ENCODE data around the gene STX18. TPM values are rescaled to one million over a fixed set of nuclear protein-coding genes. Genes with fewer than 3 reads are reported as not detected.
A peak's percentile ranks its signal among the peaks of the same experiment; 100 is the strongest.
"Not testable (repeated sequence)": the region's sequence is repeated elsewhere in the genome, so short reads cannot be mapped to it uniquely, and the experiment has no call there.

Gene STX18
- total RNA-seq, 1 experiment from 2014 or later, result 23.4 TPM

- DNase-seq (ENCODE audit: low read depth), result peak; percentile 63
Measured at GRCh38 chr4:4555916-4556315, 14.1 kb upstream of the STX18 start.

- DNase-seq (ENCODE audit: low read depth), result peak; percentile 38
Measured at GRCh38 chr4:4554234-4554633, 12.4 kb upstream of the STX18 start.

- not testable (repeated sequence) for DNase-seq (ENCODE audit: low read depth)
Measured at GRCh38 chr4:4552042-4552441, 10.2 kb upstream of the STX18 start.

- DNase-seq (ENCODE audit: low read depth), result not testable (repeated sequence)
Measured at GRCh38 chr4:4550161-4550560, 8.3 kb upstream of the STX18 start.

GRCh38 chr4:4549534-4549933 lies 7.7 kb upstream of the STX18 start:
- peak; percentile 37 for DNase-seq (ENCODE audit: low read depth)

GRCh38 chr4:4542774-4543485 lies 1.1 kb upstream of the STX18 start:
- no peak for DNase-seq (ENCODE audit: low read depth)

- peak; percentile 32 for DNase-seq (ENCODE audit: low read depth)
Measured at GRCh38 chr4:4541040-4541631, 712 bp downstream of the STX18 start.

- DNase-seq (ENCODE audit: low read depth), result no peak
Measured at GRCh38 chr4:4539481-4539880, 2.4 kb downstream of the STX18 start.

GRCh38 chr4:4535590-4535989 lies 6.3 kb downstream of the STX18 start:
- no peak for DNase-seq (ENCODE audit: low read depth)

GRCh38 chr4:4534515-4535145 lies 7.2 kb downstream of the STX18 start:
- no peak for DNase-seq (ENCODE audit: low read depth)

- DNase-seq (ENCODE audit: low read depth), result no peak
Measured at GRCh38 chr4:4533461-4534169, 8.2 kb downstream of the STX18 start.

- no peak for DNase-seq (ENCODE audit: low read depth)
Measured at GRCh38 chr4:4532371-4533154, 9.3 kb downstream of the STX18 start.

- no peak for DNase-seq (ENCODE audit: low read depth)
Measured at GRCh38 chr4:4529392-4529791, 12.5 kb downstream of the STX18 start.

GRCh38 chr4:4526401-4526800 lies 15.4 kb downstream of the STX18 start:
- DNase-seq (ENCODE audit: low read depth), result no peak

GRCh38 chr4:4524364-4524763 lies 17.5 kb downstream of the STX18 start:
- DNase-seq (ENCODE audit: low read depth), result peak; percentile 21

- no peak for DNase-seq (ENCODE audit: low read depth)
Measured at GRCh38 chr4:4521731-4522130, 20.1 kb downstream of the STX18 start.

- no peak for DNase-seq (ENCODE audit: low read depth)
Measured at GRCh38 chr4:4521136-4521535, 20.7 kb downstream of the STX18 start.

GRCh38 chr4:4519297-4519894 lies 22.5 kb downstream of the STX18 start:
- DNase-seq (ENCODE audit: low read depth), result peak; percentile 34

GRCh38 chr4:4518747-4519146 lies 23.1 kb downstream of the STX18 start:
- DNase-seq (ENCODE audit: low read depth), result no peak

- no peak for DNase-seq (ENCODE audit: low read depth)
Measured at GRCh38 chr4:4514786-4515185, 27.1 kb downstream of the STX18 start.

- DNase-seq (ENCODE audit: low read depth), result no peak
Measured at GRCh38 chr4:4512282-4512681, 29.6 kb downstream of the STX18 start.

Data from HT1080 (cell line).